GM18498 (cell line): ENCODE measurements around the gene TUBA3E.
A peak's percentile ranks its signal among the peaks of the same experiment; 100 is the strongest.
"Not testable (repeated sequence)": the region's sequence is repeated elsewhere in the genome, so short reads cannot be mapped to it uniquely, and the experiment has no call there.

Source experiments
- ATAC-seq: cut with Tn5 transposase; IDR thresholded peaks from one replicate; pipeline ENCODE4 v1.9.1; 2021; ENCODE audit warnings: mild to moderate bottlenecking, moderate library complexity; ENCODE audit not compliant: unreplicated experiment

Gene TUBA3E

DNA sequence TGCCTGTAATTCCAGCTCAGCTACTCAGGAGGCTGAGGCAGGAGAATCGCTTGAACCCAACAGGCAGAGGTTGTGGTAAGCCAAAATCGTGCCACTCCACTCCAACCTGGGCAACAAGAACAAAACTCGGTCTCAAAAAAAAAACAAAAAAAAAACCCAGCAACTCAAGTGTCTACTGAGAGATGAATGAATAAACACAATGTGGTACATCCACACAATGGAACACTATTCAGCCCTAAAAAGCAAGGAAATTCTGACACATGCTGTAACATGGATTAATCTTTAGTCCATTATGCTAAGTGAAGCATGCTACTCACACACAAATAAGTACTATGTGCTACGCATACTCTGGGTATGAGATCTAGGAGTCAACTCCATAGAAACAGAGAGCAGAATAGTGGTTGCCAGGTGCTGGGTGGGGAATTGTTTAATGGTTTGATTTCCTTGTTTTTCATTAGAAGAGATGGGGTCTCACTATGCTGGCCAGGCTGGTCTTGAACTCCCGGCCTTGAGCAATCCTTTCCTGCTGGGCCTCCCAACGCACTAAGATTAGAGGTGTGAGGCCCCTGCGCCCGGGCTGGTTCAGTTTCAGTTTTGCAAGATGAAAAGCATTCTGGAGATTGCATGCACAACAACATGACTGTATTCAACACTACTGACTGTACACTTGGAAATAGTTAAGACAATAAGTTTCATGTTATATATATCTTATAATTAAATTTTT, 32.8 kb downstream of the TUBA3E start:
- ATAC-seq, result no peak

DNA sequence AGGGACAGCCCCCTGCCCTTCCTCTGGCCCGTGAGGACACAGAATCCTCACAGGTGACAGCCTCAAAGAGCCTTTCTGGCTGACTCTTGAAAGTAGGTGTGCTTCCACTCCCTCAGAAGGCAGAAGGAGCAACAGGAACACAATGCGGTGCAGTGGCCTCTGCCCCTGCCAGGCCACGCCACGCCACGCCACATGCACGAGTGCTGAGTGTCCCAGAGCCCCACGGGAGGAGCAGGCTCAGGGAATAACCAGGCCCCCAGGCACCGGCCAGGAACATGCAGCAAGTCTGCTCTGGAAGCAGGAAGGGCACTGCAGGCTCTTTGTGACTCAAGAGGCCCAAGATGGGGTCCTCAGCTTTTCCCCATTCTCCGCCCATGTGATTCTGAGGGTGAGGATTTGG, 35.3 kb downstream of the TUBA3E start:
- no peak for ATAC-seq

- ATAC-seq, result not testable (repeated sequence)
These were observed 35.8 kb downstream of the TUBA3E start for GRCh38 chr2:130162486-130162885.

GRCh38 chr2:130160838-130161705, 37.2 kb downstream of the TUBA3E start:
- not testable (repeated sequence) for ATAC-seq

DNA sequence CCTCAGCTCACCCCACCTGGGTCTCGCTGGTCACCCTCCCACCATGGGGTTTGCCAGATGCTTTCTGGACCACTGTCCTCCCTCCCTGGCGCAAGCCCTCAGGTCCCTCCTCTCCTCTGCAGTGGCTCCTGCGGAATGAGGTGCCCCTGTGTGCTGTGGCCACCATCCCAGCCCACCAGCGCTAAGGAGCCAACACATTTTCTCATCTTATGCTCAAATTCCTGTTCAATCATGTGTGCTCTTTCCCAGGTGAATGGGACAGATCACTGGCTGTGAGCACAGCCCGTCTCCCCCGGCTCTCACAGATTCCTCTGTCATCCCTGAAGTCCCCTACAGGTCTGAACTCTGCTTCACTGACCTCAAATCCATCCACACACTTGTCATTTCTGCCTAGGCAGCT, 38.1 kb downstream of the TUBA3E start:
- ATAC-seq, result no peak

- ATAC-seq, result not testable (repeated sequence)
These were observed 38.9 kb downstream of the TUBA3E start for GRCh38 chr2:130159376-130159775.

GRCh38 chr2:130158631-130159030, 39.6 kb downstream of the TUBA3E start:
- ATAC-seq, result no peak

GRCh38 chr2:130157825-130158514, 40.3 kb downstream of the TUBA3E start:
- peak; percentile 78 for ATAC-seq

GRCh38 chr2:130157354-130157753, 40.9 kb downstream of the TUBA3E start:
- ATAC-seq, result peak; percentile 51

DNA sequence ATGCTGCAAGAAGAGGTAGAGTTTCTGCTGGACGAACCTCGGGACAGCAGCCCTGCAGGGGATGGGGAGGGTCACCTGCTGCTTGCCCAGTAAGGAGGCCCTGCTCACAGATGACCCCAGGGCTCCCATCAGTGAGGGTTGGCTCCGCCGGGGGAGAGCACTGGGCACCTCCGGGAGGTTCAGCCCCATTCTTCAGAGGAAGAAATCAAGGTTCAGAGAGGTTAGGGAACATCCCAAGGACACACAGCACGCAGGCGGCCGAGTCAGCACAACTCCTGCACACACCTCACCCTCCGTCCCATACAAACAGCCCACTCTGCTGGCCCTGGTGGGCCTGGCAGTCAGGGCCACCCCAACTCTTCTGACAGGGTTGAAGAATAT, 41.6 kb downstream of the TUBA3E start:
- no peak for ATAC-seq

GRCh38 chr2:130155956-130156623, 42.1 kb downstream of the TUBA3E start:
- not testable (repeated sequence) for ATAC-seq

DNA sequence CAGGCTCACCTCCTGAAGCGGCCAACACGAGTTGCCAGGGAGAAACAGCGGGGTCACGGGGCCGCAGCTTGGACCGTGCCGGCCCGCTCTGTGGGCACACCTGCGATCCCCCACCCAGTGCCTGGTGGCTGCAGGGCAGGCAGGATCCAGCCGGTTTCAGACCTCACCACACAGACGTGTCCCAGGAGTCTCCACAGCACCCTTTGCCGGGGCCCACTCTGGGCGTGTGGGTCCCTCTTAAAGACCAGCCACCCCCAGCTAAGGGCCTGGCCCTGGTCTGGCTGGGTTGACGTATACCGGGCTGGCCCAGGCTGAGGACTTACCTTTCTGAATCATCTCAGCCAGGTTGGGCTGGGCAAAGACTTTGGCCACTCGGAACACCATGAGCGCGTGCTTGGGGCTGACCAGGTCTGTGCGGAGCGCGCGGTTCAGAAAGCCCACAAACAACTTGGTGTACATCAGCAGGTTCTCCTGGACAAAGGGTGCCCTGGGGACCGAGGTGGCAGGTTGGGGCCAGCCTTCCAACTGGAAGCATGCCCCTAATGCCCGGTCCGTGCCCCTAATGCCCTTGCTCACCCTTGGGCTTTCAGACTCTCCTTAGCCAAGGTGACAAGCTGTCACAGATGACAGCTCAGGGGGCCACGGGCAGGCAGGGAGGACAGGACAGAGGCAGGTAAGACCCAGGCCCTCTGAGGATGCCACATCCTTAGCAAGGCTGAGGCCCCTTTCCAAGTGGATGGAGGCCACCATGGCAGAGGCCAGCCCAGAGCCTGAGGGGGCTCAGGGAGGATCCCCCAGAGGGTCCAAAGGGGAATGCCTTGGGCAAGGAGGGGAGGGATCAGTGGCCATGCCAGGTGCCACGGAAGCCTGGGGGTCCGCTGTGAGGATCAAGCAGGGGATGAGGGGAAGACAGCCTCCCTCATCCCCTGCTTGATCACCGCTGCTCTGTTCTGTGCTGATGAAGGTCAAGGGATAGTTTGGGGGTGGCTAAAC, 43.2 kb downstream of the TUBA3E start:
- no peak for ATAC-seq

- ATAC-seq, result not testable (repeated sequence)
These were observed 43.8 kb downstream of the TUBA3E start for GRCh38 chr2:130154423-130154770.

- ATAC-seq, result not testable (repeated sequence)
These were observed 44.4 kb downstream of the TUBA3E start for GRCh38 chr2:130153721-130154422.

DNA sequence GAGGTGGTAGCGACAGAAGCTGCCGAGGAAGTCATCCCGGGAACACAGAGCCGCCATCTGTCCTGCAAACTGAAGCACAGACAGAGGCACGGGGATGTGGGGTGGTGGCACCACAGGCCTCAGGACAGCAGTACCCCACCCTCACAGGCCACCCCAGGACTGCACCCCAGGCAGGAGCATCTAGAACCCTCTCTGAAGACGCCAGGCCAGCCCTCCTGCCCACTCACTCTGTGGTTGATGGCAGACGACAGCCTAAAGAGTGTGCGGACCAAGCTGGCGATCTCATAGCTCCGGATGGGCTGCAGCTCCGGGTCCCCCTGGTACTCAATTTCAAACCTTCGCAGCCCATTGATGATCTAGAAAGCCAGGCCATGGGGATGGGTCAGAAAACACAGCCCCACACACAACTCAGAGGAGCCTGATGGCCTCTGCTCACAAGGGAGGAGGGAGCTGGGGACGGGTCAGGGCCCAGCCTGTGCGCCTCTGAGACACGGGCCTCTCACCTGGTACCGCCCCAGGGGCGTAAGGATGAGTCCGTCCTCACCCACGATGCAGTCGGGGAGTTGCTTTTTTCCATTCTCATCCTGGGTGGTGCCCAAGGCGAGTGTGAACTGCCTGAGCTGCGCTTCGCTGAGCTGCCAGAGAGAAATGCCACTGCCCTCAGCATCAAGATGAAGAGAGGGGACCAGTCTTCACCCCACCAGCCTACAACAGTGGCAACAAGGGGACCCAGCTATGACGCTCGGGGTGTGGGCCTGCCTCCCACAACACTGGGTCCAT, 45.2 kb downstream of the TUBA3E start:
- no peak for ATAC-seq

DNA sequence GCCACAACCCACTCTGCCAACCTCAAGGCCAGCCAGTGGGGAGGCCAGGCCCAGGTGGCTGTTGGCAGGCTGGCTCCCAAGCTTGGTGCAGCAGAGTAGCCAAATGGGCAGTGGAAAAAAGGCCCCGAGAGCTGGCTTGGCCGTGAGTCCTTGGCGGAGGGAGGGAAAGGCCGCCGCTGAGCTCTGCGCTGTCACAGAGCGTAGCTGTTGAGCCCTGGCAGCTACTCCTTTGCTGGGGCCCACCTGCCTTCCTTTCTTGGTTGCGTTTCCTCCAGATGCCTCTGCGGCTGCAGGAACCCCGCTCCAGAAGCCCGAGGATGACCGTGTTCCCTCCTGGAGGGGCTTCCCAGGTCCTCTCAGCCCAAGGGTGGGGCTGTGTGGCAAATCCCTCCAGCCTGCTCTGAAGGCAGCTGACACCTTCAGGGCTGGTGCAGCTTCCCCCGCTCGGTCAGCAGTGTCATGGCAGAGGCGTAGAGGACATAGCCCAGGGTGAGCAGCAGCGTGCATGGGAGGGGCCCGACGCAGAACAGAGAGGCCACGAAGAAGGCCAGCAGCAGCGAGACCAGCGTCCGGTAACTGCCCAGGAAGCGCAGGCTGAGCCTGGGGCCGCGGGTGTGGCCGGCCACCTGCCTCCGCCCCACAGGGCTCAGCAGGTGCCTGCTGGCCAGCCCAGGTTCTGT, 46.0 kb downstream of the TUBA3E start:
- ATAC-seq, result not testable (repeated sequence)

- not testable (repeated sequence) for ATAC-seq
These were observed 47.1 kb downstream of the TUBA3E start for GRCh38 chr2:130151145-130151512.
